ENCODE results near the gene ST3GAL3.

Gene ST3GAL3

GRCh38 chr1:43953361-43953760 is 246.0 kb downstream of the ST3GAL3 start:
- TF ChIP-seq POLR2AphosphoS5 (IDR thresholded peaks at IDR 0.05; ENCODE audit: low read depth, low read length): no peak
- TF ChIP-seq SIN3A (IDR thresholded peaks at IDR 0.05; ENCODE audit: borderline replicate concordance, insufficient read depth, low read length): no peak
- TF ChIP-seq TAF1 (IDR thresholded peaks at IDR 0.05; ENCODE audit: borderline replicate concordance, insufficient read depth, low read length): no peak
- no peak for TF ChIP-seq REST (IDR thresholded peaks at IDR 0.05; ENCODE audit: insufficient read depth in 1 of 2, low read depth in 2 of 2, low read length in 2 of 2)
- TF ChIP-seq FOXP2 (optimal IDR thresholded peaks at IDR 0.05; ENCODE audit: borderline replicate concordance, extremely low read depth, extremely low read length, insufficient read depth): no peak

DNA sequence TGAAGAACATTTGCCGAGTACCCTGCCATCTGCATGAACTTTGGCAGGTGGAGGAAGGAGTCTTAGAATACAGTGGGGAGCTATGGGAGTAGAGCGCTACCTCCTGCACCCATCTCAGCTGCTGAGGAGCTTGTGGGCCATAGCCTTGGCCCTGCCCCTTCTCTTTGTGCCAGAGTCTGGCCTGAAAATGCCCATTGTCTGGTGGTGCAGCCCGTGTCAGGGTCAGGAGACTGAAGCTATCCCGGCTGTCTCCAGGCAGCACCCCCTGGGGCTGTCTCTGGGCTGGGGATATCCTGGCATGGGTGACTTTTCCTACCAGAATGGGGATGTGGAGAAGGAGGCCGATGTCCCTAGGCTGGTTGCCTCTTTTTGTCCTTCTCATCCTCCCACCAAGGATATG is 246.7 kb downstream of the ST3GAL3 start:
- TF ChIP-seq TAF1 (IDR thresholded peaks at IDR 0.05; ENCODE audit: borderline replicate concordance, insufficient read depth, low read length) (no peak), POLR2AphosphoS5 (IDR thresholded peaks at IDR 0.05; ENCODE audit: low read depth, low read length) (no peak), FOXP2 (optimal IDR thresholded peaks at IDR 0.05; ENCODE audit: borderline replicate concordance, extremely low read depth, extremely low read length, insufficient read depth) (no peak), REST (IDR thresholded peaks at IDR 0.05; ENCODE audit: insufficient read depth in 1 of 2, low read depth in 2 of 2, low read length in 2 of 2) (no peak), SIN3A (IDR thresholded peaks at IDR 0.05; ENCODE audit: borderline replicate concordance, insufficient read depth, low read length) (no peak)

- TF ChIP-seq POLR2AphosphoS5 (IDR thresholded peaks at IDR 0.05; ENCODE audit: low read depth, low read length) (no peak), TAF1 (IDR thresholded peaks at IDR 0.05; ENCODE audit: borderline replicate concordance, insufficient read depth, low read length) (no peak), REST (IDR thresholded peaks at IDR 0.05; ENCODE audit: insufficient read depth in 1 of 2, low read depth in 2 of 2, low read length in 2 of 2) (no peak), SIN3A (IDR thresholded peaks at IDR 0.05; ENCODE audit: borderline replicate concordance, insufficient read depth, low read length) (no peak), FOXP2 (optimal IDR thresholded peaks at IDR 0.05; ENCODE audit: borderline replicate concordance, extremely low read depth, extremely low read length, insufficient read depth) (no peak)
Measured at GRCh38 chr1:43956234-43956633, 248.9 kb downstream of the ST3GAL3 start.

DNA sequence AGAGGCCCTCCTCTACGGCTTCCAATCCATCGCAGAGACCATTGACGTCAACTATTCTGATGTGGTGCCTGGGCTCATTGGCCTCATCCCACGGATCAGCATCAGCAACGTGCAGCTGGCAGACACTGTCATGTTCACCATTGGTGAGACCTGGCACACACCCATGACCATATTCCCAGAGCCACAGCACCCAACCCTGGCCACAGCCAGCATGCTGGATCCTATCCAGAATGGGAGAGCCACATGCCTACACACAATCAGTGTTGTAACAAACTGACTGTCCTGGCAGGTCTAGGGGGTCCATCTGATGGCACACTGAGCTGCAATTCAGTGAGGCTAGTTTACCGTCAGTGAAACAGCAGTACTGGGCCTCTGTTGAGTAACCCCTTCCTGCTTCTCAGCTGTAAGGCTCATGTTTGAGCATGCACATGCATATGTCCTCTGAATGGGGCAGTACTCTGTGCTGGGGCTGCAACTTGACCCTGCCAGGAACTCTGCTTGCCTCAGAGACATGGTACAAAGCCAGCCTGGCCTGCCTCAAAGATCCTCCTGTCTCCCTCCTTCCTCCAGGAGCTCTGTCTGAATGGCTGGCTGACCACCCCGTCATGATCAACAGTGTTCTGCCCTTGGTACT is 250.2 kb downstream of the ST3GAL3 start:
- TF ChIP-seq FOXP2 (optimal IDR thresholded peaks at IDR 0.05; ENCODE audit: borderline replicate concordance, extremely low read depth, extremely low read length, insufficient read depth): no peak
- TF ChIP-seq REST (IDR thresholded peaks at IDR 0.05; ENCODE audit: insufficient read depth in 1 of 2, low read depth in 2 of 2, low read length in 2 of 2): no peak
- TF ChIP-seq SIN3A (IDR thresholded peaks at IDR 0.05; ENCODE audit: borderline replicate concordance, insufficient read depth, low read length): no peak
- TF ChIP-seq POLR2AphosphoS5 (IDR thresholded peaks at IDR 0.05; ENCODE audit: low read depth, low read length): no peak
- TF ChIP-seq TAF1 (IDR thresholded peaks at IDR 0.05; ENCODE audit: borderline replicate concordance, insufficient read depth, low read length): no peak

Data from PFSK-1 (cell line).